AG09319 (cell line): Measurements from ENCODE around the gene TDRD3.

Source experiments
- DNase-seq: peaks from one replicate; pipeline ENCODE4 v3.0.0-alpha.2; 2010; ENCODE audit warnings: low read depth; ENCODE audit errors: extremely low read depth
- TF ChIP-seq, protein P1 (sequence below): IDR thresholded peaks from 2 replicates; pipeline ENCODE4 v1.5.1; 2011; ENCODE audit warnings: low read depth, mild to moderate bottlenecking, inconsistent platforms, low read length, moderate library complexity

Gene TDRD3

GRCh38 chr13:60520902-60521569 is 124.0 kb downstream of the TDRD3 start:
- TF ChIP-seq, protein P1, sequence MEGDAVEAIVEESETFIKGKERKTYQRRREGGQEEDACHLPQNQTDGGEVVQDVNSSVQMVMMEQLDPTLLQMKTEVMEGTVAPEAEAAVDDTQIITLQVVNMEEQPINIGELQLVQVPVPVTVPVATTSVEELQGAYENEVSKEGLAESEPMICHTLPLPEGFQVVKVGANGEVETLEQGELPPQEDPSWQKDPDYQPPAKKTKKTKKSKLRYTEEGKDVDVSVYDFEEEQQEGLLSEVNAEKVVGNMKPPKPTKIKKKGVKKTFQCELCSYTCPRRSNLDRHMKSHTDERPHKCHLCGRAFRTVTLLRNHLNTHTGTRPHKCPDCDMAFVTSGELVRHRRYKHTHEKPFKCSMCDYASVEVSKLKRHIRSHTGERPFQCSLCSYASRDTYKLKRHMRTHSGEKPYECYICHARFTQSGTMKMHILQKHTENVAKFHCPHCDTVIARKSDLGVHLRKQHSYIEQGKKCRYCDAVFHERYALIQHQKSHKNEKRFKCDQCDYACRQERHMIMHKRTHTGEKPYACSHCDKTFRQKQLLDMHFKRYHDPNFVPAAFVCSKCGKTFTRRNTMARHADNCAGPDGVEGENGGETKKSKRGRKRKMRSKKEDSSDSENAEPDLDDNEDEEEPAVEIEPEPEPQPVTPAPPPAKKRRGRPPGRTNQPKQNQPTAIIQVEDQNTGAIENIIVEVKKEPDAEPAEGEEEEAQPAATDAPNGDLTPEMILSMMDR, result no peak
- no peak for DNase-seq

DNA sequence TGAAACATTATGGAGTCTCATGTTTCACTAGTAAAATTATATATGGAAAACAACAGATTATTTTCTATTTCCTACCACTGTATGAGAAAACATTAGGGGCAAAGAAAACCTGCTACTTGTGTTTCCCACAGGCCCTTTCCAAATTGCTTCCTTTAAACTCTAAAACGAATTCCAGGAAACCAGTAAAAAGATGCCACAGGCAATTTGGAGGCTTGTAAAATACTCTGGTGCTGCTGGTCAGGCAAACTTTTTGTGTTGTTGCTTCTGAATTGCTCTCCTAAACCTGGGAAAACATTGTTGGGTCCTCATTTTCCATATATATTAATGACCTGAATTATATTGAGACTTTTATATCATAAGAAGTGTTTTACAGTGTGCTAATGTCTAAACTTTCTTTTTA is 141.5 kb downstream of the TDRD3 start:
- TF ChIP-seq, protein P1, result no peak

GRCh38 chr13:60540276-60540675 is 143.3 kb downstream of the TDRD3 start:
- DNase-seq, result no peak
- TF ChIP-seq, protein P1, result no peak

More for the DNA sequence above, 141.5 kb downstream of the TDRD3 start:
- no peak for DNase-seq

DNA sequence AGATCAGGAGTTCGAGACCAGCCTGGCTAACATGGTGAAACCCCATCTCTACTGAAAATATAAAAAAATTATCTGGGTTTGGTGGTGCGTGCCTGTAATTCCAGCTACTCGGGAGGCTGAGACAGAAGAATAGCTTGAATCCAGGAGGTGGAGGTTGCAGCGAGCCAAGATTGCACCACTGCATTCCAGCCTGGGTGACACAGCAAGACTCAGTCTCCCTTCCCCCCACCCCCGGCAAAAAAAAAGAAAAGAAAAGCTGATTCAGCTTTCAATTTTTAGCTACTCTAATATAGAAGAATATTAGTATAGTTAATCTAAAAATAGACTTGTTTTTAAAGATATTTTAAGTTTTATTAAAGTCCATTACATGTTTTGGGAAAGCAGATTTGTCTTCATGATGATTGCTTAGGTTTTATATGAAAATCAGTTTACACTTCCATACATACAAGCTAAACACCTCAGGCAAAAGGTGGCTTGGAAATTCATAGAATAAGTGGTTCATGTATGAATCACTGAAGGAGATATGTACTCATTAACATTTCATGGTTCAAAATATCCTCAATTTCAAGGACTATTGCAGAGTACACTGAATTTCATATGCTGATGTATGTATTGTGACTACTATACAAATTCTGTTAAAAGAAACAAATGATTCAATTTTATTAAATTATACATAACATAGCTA is 165.2 kb downstream of the TDRD3 start:
- DNase-seq, result no peak

GRCh38 chr13:60571571-60571970 is 174.6 kb downstream of the TDRD3 start:
- TF ChIP-seq, protein P1, result no peak
- DNase-seq, result no peak

More for the DNA sequence above, 165.2 kb downstream of the TDRD3 start:
- TF ChIP-seq, protein P1, result no peak

DNA sequence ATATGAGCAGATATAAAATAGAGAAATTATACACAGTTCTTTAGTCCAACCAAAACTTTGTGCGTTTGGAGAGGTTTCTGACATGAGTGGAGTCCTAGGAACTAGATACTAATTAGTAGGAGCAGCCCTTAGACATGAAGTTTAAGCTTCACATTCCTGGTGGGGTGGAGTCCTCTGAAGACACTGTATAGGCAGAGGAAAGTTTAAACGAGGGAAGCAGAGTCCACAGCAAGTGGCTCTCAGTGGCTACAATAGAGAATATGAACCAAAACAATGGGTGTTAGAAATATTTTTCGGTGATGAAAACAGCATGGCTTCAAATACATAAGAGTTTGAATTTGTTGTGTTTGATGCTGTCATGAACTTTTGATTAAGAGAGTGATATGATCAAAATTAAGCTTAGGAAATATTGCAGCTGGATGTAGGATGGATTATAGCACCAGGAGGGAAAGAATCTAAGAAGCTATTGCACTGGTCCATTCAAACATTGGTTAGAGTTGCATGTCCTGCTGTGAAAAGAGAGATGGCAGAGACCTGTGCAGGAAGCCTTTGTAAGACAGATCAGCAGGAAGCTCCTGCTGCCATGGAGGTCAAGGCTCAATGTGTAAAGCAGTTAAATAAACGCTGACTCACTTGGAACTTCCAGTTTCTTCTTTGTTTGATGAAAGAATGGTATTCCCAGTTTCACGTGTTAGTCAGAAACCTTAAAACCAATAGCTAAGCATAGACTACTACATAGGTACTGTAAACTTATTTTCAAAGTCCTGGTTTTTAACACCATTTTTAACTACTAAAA is 175.2 kb downstream of the TDRD3 start:
- no peak for DNase-seq
- TF ChIP-seq, protein P1, result no peak

DNA sequence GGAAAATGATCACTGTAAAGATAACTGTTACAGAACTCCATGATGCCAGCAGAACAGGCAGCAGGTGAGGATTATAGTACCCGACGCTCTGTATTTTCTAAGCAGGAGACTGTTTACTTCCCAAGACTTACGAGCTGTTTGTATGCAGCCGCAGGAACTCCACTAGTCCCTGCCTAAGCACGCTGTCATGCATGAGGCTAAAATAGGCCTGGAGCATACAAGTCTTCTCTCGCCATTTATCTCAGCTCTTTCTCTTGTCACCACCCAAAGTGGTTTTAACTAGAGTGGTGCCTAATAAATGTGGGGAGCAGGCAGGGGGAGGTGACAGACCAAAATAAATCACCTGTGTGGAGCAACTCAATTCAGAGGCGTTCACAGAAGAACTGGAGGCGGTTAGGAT is 175.8 kb downstream of the TDRD3 start:
- no peak for DNase-seq
- TF ChIP-seq, protein P1, result no peak
